Progenitor cell of endocrine pancreas (in vitro differentiated cells): ENCODE results near the gene HPCAL1. TPM values are rescaled to one million over a fixed set of nuclear protein-coding genes. Genes with fewer than 3 reads are reported as not detected.

Experiments used
- DNase-seq: peaks from one replicate; pipeline ENCODE4 v3.0.0; 2021; ENCODE audit warnings: low spot score; ENCODE audit not compliant: unreplicated experiment
- H3K27ac Mint-ChIP-seq: 2 replicates; pipeline ENCODE4 v1.8.0; 2021; ENCODE audit warnings: mild to moderate bottlenecking, moderate library complexity, mixed read lengths
- H3K27me3 Mint-ChIP-seq: 2 replicates; pipeline ENCODE4 v1.8.0; 2021; ENCODE audit warnings: mixed read lengths
- H3K36me3 Mint-ChIP-seq: 2 replicates; pipeline ENCODE4 v1.8.0; 2022; ENCODE audit warnings: mixed read lengths; ENCODE audit not compliant: insufficient read depth
- H3K4me1 Mint-ChIP-seq: 2 replicates; pipeline ENCODE4 v1.8.0; 2021; ENCODE audit warnings: low read depth, mixed read lengths
- H3K4me3 Mint-ChIP-seq: 2 replicates; pipeline ENCODE4 v1.8.0; 2021; ENCODE audit warnings: low read depth, mild to moderate bottlenecking, moderate library complexity, mixed read lengths
- H3K9me3 Mint-ChIP-seq: 2 replicates; pipeline ENCODE4 v1.8.0; 2021; ENCODE audit warnings: low read depth, mixed read lengths
- total RNA-seq: library from RNA; stranded (reverse); gene quantifications from 2 replicates; pipeline ENCODE4 v1.2.1, GENCODE V29; 2021
- TF ChIP-seq, protein P1 (sequence below): fragments of 200-600 bp; sonication (generic); IDR thresholded peaks from one replicate; pipeline ENCODE4 v1.5.0; 2021; ENCODE audit warnings: antibody characterized with exemption, mild to moderate bottlenecking; ENCODE audit not compliant: unreplicated experiment

HPCAL1 gene
- total RNA-seq, 1 donor from 2014 or later: 16.5 TPM

DNA sequence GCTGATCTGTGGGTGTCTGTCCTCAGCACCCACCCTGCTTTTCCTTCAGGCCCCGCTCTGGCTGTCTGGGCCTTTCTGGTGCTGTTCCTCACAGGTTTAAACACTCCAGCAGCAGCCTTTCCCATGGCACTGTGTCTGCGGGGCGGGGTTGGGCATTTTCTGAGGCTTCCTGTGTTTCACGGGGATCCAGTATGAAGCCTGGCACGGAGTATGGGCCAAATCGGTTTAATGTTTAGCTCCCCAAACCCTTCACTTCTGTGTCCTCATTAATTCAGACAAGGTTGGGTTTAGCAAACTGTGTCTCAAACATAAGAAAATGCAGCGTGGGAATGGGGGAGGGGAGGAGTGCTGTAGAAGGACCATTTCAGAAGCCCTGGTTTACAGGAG lies 44.9 kb downstream of the HPCAL1 start:
- H3K27ac Mint-ChIP-seq: no peak overlapping the region
- H3K4me3 Mint-ChIP-seq: no peak overlapping the region

DNA sequence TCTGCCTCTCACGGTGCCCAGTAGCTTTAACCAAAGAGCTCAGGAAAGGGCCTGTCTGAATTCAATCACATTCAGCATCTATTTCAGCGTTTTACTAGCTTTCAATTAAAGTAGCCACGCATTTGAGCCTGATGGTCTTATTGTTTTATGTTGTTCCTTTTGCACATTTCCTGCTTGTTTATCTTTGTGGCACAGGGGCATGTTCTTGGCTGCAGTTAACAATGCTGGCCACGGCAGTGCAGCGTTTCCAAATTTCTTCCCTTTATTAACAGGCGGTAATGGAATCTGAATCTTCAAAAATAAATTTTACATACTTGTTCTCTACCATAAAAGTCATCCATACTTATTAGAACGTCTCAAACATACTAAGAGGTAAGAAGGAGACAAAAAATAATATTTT lies 46.2 kb downstream of the HPCAL1 start:
- TF ChIP-seq, protein P1, sequence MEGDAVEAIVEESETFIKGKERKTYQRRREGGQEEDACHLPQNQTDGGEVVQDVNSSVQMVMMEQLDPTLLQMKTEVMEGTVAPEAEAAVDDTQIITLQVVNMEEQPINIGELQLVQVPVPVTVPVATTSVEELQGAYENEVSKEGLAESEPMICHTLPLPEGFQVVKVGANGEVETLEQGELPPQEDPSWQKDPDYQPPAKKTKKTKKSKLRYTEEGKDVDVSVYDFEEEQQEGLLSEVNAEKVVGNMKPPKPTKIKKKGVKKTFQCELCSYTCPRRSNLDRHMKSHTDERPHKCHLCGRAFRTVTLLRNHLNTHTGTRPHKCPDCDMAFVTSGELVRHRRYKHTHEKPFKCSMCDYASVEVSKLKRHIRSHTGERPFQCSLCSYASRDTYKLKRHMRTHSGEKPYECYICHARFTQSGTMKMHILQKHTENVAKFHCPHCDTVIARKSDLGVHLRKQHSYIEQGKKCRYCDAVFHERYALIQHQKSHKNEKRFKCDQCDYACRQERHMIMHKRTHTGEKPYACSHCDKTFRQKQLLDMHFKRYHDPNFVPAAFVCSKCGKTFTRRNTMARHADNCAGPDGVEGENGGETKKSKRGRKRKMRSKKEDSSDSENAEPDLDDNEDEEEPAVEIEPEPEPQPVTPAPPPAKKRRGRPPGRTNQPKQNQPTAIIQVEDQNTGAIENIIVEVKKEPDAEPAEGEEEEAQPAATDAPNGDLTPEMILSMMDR: no peak
- Mint-ChIP-seq H3K27ac (no peak overlapping the region), H3K4me1 (peaks cover 4% of the 10 kb centered on the region), H3K9me3 (no peaks in the 10 kb centered on the region), H3K4me3 (no peak overlapping the region), H3K27me3 (peaks cover 5% of the 10 kb centered on the region), H3K36me3 (peaks cover 3% of the 10 kb centered on the region)
- DNase-seq: no peak

More for the DNA sequence above, 44.9 kb downstream of the HPCAL1 start:
- peaks cover 3% of the 10 kb centered on the region for H3K36me3 Mint-ChIP-seq
- TF ChIP-seq, protein P1: no peak
- peaks cover 4% of the 10 kb centered on the region for H3K4me1 Mint-ChIP-seq
- no peak for DNase-seq
- peaks cover 5% of the 10 kb centered on the region for H3K27me3 Mint-ChIP-seq
- no peaks in the 10 kb centered on the region for H3K9me3 Mint-ChIP-seq

DNA sequence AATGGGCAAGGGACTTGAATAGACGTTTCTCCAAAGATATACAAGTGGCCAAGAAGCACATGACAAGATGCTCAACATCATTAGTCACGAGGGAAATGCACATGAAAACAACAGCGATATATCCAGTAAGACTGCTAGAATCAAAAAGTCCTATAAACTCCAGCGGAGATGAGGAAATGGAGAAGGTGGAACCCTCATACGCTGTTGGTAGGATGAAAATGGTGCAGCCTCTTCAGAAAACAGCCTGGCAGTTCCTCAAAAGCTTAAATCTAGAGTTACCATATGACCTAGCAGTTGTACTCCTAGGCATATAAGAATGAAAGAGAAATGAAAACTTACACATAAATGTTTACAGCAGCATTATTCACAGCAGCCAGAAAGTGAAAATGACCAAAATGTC lies 48.1 kb downstream of the HPCAL1 start:
- Mint-ChIP-seq H3K27ac (no peak overlapping the region), H3K4me3 (no peak overlapping the region), H3K9me3 (no peaks in the 10 kb centered on the region), H3K27me3 (no peaks in the 10 kb centered on the region), H3K36me3 (peaks cover 5% of the 10 kb centered on the region), H3K4me1 (peaks cover 10% of the 10 kb centered on the region)
- TF ChIP-seq, protein P1: no peak
- DNase-seq: no peak

DNA sequence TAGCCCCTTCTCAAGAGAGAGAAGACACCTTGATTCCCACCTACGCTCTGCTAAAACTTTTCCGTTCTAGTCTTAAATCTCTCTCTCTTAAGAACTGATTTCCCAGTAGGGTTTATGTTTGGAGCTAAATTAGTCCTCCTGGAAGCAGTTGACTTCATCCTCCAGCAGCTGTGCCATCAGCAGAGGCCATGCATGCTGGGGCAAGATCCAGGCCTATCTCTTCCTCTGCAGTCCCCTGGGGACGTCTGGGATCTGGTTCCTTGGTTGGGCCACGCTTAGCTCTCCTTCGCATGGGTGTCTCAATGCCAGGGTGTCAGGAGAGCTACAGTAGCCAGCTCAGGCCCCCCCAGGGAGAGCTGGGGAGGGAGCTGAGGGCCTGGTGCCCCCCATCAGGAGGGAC lies 49.7 kb downstream of the HPCAL1 start:
- Mint-ChIP-seq H3K9me3 (no peaks in the 10 kb centered on the region), H3K4me3 (no peak overlapping the region), H3K27me3 (no peaks in the 10 kb centered on the region), H3K27ac (no peak overlapping the region), H3K4me1 (peaks cover 15% of the 10 kb centered on the region), H3K36me3 (peaks cover 5% of the 10 kb centered on the region)
- no peak for DNase-seq
- TF ChIP-seq, protein P1: no peak

DNA sequence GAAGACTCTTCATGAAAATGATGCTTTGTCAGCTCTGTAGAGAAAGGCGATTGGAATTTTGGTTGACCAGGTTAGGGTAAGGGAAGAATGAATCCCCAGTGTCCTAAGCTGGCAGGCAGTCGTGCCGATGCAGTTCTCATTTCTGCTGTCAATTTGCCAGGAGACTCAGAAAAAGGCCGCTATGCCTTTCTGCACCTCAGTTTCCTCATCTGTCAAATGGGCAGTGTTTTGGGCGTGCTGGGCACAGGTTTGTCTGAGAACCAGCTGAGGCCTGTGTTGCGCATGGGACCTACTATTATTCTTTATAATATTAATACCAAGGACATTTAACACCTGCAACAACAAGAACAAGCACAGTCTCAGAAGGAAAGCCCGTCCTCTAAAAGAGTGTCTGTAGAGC lies 50.3 kb downstream of the HPCAL1 start:
- Mint-ChIP-seq H3K27me3 (no peaks in the 10 kb centered on the region), H3K36me3 (peaks cover 5% of the 10 kb centered on the region), H3K9me3 (no peaks in the 10 kb centered on the region), H3K27ac (no peak overlapping the region), H3K4me1 (peaks cover 12% of the 10 kb centered on the region), H3K4me3 (no peak overlapping the region)
- DNase-seq: no peak
- TF ChIP-seq, protein P1: no peak
